Testis (tissue), 3 donors: ENCODE data around the gene CDK5RAP2. TPM values are rescaled to one million over a fixed set of nuclear protein-coding genes. Genes with fewer than 3 reads are reported as not detected.

ENCODE experiments used
- DNase-seq: peaks from one replicate; pipeline ENCODE4 v3.0.0-alpha.2; 2019
- H3K27ac ChIP-seq, 2 donors: fragments of 200-600 bp; sonication (generic); one replicate each; pipeline ENCODE4 v1.5.1; 2019
- H3K27me3 ChIP-seq: fragments of 200-600 bp; sonication (generic); one replicate; pipeline ENCODE4 v1.5.1; 2019
- H3K36me3 ChIP-seq: fragments of 200-600 bp; sonication (generic); one replicate; pipeline ENCODE4 v1.5.1; 2017; ENCODE audit warnings: low read depth; ENCODE audit errors: missing control alignments
- H3K4me1 ChIP-seq: fragments of 200-600 bp; sonication (generic); one replicate; pipeline ENCODE4 v1.5.1; 2019
- H3K4me3 ChIP-seq, 2 donors: fragments of 200-600 bp; sonication (generic); one replicate each; pipeline ENCODE4 v1.5.1; 2017 to 2019
- H3K9me3 ChIP-seq: fragments of 200-600 bp; sonication (generic); one replicate; pipeline ENCODE4 v1.5.1; 2017
- POLR2A ChIP-seq: fragments of 450-650 bp; IDR thresholded peaks from one replicate; pipeline ENCODE4 v1.6.1; 2017; ENCODE audit warnings: antibody characterized with exemption, mild to moderate bottlenecking, moderate library complexity
- WGBS, 2 donors: methylation state at CpG; one replicate each; pipeline ENCODE4 v1.1.5; 2018; 5-methylcytosine and 5-hydroxymethylcytosine counted together
- intact Hi-C: fragments of 100-400 bp; cut with DNase I; formaldehyde crosslinking; loops from one replicate; pipeline ENCODE4 v1.15.1; 2023; ENCODE audit warnings: low total_unique reads
- polyA plus RNA-seq: library from polyadenylated mRNA; stranded (reverse); fragments of 350-450 nt; fragmentation: Illumina TruSeq; extraction: RNeasy Lipid Tissue Mini Kit (QIAGEN cat#74804); gene quantifications from one replicate; pipeline ENCODE4 v1.2.3, GENCODE V29; 2014; ENCODE audit warnings: low read depth, low replicate concordance; ENCODE audit not compliant: insufficient read depth
- total RNA-seq, 2 donors: library from RNA; depleted of rRNA; stranded (reverse); fragments of >200 nt; gene quantifications; one replicate each; pipeline ENCODE4 v1.2.3, GENCODE V29; 2016
- TF ChIP-seq, protein P1 (sequence below), 3 experiments: fragments of 450-650 bp in 2 of 3; fragments of 200-600 bp in 1 of 3; sonication (generic) in 1 of 3; IDR thresholded peaks; one replicate each; pipeline ENCODE4 v1.5.1; 2016 to 2019; ENCODE audit warnings: antibody characterized with exemption in 3 of 3, mild to moderate bottlenecking in 2 of 3, moderate library complexity in 1 of 3

The CDK5RAP2 gene
- total and polyA plus RNA-seq, 3 donors from 2014 or later = 64.9 to 80.5 (median 76.1) TPM

DNA sequence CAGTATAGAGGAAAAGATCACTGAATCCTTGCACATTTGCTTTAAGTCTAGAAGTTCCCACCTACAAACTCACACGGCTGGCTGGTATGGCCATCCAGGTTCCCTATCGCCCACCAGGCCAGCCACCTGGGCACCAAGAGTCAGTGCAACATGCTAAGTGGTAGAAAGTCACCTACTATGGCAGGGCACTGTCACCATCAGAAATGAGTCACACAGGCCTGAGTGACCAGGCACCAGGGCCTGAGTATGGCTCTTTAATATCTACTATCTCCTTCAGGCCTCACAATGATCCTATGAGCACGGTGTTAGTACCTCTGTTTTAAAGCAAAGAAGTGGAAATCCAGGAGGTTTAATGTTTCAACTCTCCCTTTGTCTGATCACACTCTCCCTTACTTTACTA is 156.2 kb downstream of the CDK5RAP2 start:
- no peak overlapping the region for H3K27ac ChIP-seq
- H3K9me3 ChIP-seq = no peaks in the 10 kb centered on the region
- TF ChIP-seq POLR2A = no peak
- TF ChIP-seq, protein P1, sequence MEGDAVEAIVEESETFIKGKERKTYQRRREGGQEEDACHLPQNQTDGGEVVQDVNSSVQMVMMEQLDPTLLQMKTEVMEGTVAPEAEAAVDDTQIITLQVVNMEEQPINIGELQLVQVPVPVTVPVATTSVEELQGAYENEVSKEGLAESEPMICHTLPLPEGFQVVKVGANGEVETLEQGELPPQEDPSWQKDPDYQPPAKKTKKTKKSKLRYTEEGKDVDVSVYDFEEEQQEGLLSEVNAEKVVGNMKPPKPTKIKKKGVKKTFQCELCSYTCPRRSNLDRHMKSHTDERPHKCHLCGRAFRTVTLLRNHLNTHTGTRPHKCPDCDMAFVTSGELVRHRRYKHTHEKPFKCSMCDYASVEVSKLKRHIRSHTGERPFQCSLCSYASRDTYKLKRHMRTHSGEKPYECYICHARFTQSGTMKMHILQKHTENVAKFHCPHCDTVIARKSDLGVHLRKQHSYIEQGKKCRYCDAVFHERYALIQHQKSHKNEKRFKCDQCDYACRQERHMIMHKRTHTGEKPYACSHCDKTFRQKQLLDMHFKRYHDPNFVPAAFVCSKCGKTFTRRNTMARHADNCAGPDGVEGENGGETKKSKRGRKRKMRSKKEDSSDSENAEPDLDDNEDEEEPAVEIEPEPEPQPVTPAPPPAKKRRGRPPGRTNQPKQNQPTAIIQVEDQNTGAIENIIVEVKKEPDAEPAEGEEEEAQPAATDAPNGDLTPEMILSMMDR (IDR thresholded peaks at IDR 0.05) = no peak
- 73 to 88% methylated on average over 3 of the region's 3 CpGs for WGBS, 2 donors
- no peaks in the 10 kb centered on the region for H3K36me3 ChIP-seq
- intact Hi-C loops = no loop called here
- H3K4me1 ChIP-seq = no peaks in the 10 kb centered on the region
- H3K4me3 ChIP-seq = no peak overlapping the region
- no peaks in the 10 kb centered on the region for H3K27me3 ChIP-seq
- DNase-seq = no peak

DNA sequence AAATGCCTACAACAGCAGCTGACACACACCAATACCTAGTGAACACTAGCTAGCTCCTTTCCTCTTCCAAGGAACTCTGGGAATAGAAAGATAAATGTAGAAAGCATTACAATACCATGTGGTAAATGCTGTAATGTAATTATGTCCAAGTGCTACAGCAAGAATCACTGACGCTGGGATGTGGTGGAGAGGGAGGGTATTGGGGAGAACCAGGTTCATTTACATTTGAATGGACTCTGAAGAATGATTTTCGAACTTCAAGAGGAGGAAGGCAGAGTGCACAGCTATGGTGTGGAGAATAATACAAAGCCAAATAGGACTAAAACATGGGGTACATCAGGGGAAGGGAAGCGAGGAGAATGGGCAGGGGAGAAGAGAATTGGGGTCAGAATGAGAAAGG is 158.0 kb downstream of the CDK5RAP2 start:
- Histone ChIP-seq H3K4me3 (no peak overlapping the region), H3K27me3 (no peaks in the 10 kb centered on the region), H3K36me3 (no peaks in the 10 kb centered on the region), H3K4me1 (no peaks in the 10 kb centered on the region), H3K9me3 (no peaks in the 10 kb centered on the region), H3K27ac (no peak overlapping the region)
- intact Hi-C loops = no loop called here
- DNase-seq = no peak
- TF ChIP-seq POLR2A = no peak
- TF ChIP-seq, protein P1 (IDR thresholded peaks at IDR 0.05) = no peak
- 89 to 96% methylated on average over 3 of the region's 3 CpGs for WGBS, 2 donors

DNA sequence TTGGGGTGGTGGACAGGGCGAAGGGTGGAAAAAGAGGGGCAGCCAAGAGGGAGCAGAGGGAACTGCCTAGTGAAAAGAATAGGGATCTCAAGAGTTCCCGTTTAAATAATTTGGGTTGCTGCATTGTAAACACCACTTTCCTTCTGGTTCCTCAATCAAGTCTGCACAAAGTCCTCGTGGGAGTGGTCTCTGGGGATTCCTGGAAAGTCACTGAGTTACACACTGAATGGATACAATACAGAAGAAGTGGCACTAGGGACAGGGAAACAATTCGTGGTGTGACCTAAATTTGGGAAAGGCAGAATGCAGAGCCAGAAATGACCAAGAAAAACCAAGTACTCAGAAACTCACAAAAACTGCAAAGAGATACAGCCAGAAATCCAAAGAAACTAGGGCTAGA is 161.7 kb downstream of the CDK5RAP2 start:
- DNase-seq = no peak
- no peak for TF ChIP-seq POLR2A
- TF ChIP-seq, protein P1 (IDR thresholded peaks at IDR 0.05) = no peak
- Histone ChIP-seq H3K27ac (no peak overlapping the region), H3K36me3 (no peaks in the 10 kb centered on the region), H3K9me3 (no peaks in the 10 kb centered on the region), H3K4me1 (no peaks in the 10 kb centered on the region), H3K27me3 (no peaks in the 10 kb centered on the region), H3K4me3 (no peak overlapping the region)
- intact Hi-C loops = no loop called here
- WGBS, 2 donors = 77 to 90% methylated on average over 4 of the region's 4 CpGs

DNA sequence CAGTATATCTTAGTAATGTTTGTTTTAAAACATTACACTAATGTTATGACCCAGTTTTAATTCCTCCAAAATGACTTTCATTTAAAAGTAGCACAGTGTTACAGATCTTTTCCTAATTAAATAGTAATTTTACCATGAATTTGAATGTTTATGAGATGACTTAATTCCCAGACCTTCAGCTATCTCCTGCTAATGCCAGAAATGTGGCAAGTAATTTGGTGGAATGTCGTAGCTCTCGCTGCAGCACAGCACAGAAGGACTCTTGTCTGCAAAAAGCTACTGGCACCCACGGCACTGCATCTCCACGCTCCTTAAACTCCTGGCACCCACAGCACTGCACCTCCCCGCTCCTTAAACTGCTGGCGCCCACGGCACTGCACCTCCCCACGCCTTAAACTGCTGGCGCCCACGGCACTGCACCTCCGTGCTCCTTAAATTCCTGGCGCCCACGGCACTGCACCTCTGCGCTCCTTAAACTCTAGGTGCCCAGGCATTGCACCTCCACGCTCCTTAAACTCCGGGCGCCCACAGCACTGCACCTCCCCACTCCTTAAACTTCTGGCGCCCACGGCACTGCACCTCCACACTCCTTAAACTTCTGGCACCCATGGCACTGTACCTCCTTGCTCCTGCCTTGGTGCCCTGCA is 163.1 kb downstream of the CDK5RAP2 start:
- Histone ChIP-seq H3K9me3 (no peaks in the 10 kb centered on the region), H3K27me3 (no peaks in the 10 kb centered on the region), H3K36me3 (no peaks in the 10 kb centered on the region), H3K4me1 (no peaks in the 10 kb centered on the region), H3K4me3 (no peak overlapping the region), H3K27ac (no peak overlapping the region)
- no peak for TF ChIP-seq POLR2A
- TF ChIP-seq, protein P1 (IDR thresholded peaks at IDR 0.05) = no peak
- 92 to 95% methylated on average over 19 of the region's 19 CpGs for WGBS, 2 donors
- no peak for DNase-seq
- intact Hi-C loops = no loop called here
